Measurements from ENCODE around the gene GPR146.

Gene GPR146

GRCh38 chr7:1012004-1012715 lies 32.2 kb upstream of the GPR146 start:
- DNase-seq = no peak

GRCh38 chr7:1012716-1013095 lies 31.6 kb upstream of the GPR146 start:
- DNase-seq = no peak

- no peak for DNase-seq
These were observed 30.8 kb upstream of the GPR146 start for GRCh38 chr7:1013581-1013980.

GRCh38 chr7:1014681-1015080 lies 29.7 kb upstream of the GPR146 start:
- DNase-seq = no peak

GRCh38 chr7:1015196-1016121 lies 28.9 kb upstream of the GPR146 start:
- DNase-seq = no peak

GRCh38 chr7:1016577-1017531 lies 27.5 kb upstream of the GPR146 start:
- DNase-seq = no peak

- DNase-seq = no peak
These were observed 26.6 kb upstream of the GPR146 start for GRCh38 chr7:1017586-1018333.

- no peak for DNase-seq
These were observed 26.0 kb upstream of the GPR146 start for GRCh38 chr7:1018334-1018695.

GRCh38 chr7:1019255-1019785 lies 25.0 kb upstream of the GPR146 start:
- no peak for DNase-seq

GRCh38 chr7:1019789-1020610 lies 24.3 kb upstream of the GPR146 start:
- no peak for DNase-seq

GRCh38 chr7:1020849-1021251 lies 23.5 kb upstream of the GPR146 start:
- DNase-seq = no peak

GRCh38 chr7:1021366-1021765 lies 23.0 kb upstream of the GPR146 start:
- no peak for DNase-seq

GRCh38 chr7:1021931-1022330 lies 22.4 kb upstream of the GPR146 start:
- DNase-seq = no peak

GRCh38 chr7:1022356-1022755 lies 22.0 kb upstream of the GPR146 start:
- no peak for DNase-seq

- DNase-seq = no peak
These were observed 21.4 kb upstream of the GPR146 start for GRCh38 chr7:1022801-1023465.

- DNase-seq = no peak
These were observed 20.0 kb upstream of the GPR146 start for GRCh38 chr7:1024331-1024841.

GRCh38 chr7:1024876-1025742 lies 19.2 kb upstream of the GPR146 start:
- DNase-seq = no peak

GRCh38 chr7:1025743-1026581 lies 18.4 kb upstream of the GPR146 start:
- DNase-seq = no peak

Measured in stimulated activated CD4-positive, alpha-beta T cell treated with anti-CD3 and anti-CD28 coated beads, Interleukin-12 subunit alpha, Interleukin-12 subunit beta, amount 100 ng/mL, for 4 hours (primary cell).